Measurements from ENCODE around the gene XYLT1. TPM values are rescaled to one million over a fixed set of nuclear protein-coding genes. Genes with fewer than 3 reads are reported as not detected.

The XYLT1 gene
- total RNA-seq, 2 experiments from 2014 or later, result 7.3 to 8.9 TPM

DNA sequence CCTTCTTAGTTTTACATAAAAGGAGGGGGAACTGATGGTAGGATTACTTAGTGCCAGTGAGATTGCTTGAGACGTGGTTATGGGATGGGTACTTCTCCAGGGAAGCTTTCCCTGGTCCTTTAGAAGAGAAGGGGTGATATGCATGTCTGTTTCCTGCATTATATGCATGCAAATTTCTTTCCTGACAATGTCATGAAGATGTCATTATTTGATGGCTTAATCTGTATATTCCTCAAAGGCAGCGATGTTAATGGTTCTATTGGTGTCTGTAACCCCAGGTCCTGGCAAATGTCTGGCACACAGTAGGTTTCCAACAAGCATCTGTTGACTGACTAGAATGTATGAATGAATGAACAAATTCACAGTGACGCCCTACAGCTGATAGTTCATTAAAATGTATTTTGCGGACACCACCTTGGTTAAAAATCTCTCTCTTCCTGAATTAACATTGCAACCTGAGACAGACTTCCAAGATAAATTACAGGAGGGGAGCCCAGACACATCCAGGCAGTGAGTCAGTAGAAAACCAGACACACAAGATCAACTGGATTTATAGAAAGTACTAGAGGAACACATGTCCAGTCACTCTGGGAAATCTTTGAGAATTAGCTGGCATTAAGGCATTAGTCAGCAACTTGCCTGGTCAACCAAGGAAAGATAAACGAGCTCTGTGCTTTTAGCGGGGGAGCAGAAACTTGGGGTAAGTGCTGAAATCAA lies 293.4 kb downstream of the XYLT1 start:
- H3K27ac Mint-ChIP-seq, result no peak overlapping the region
- no peaks in the 10 kb centered on the region for H3K9me3 Mint-ChIP-seq
- POLR2A ChIA-PET, result no interaction called here
- CTCF ChIA-PET, result no interaction called here
- H3K4me3 Mint-ChIP-seq, result no peak overlapping the region
- intact Hi-C loops (cut with micrococcal nuclease), result no loop called here
- H3K4me1 Mint-ChIP-seq (ENCODE audit: low read depth), result peaks cover 13% of the 10 kb centered on the region
- peaks cover 4% of the 10 kb centered on the region for H3K36me3 Mint-ChIP-seq (ENCODE audit: low read depth)
- DNase-seq (no peak), ATAC-seq (no peak)
- no peaks in the 10 kb centered on the region for H3K27me3 Mint-ChIP-seq
- TF ChIP-seq, protein P1, sequence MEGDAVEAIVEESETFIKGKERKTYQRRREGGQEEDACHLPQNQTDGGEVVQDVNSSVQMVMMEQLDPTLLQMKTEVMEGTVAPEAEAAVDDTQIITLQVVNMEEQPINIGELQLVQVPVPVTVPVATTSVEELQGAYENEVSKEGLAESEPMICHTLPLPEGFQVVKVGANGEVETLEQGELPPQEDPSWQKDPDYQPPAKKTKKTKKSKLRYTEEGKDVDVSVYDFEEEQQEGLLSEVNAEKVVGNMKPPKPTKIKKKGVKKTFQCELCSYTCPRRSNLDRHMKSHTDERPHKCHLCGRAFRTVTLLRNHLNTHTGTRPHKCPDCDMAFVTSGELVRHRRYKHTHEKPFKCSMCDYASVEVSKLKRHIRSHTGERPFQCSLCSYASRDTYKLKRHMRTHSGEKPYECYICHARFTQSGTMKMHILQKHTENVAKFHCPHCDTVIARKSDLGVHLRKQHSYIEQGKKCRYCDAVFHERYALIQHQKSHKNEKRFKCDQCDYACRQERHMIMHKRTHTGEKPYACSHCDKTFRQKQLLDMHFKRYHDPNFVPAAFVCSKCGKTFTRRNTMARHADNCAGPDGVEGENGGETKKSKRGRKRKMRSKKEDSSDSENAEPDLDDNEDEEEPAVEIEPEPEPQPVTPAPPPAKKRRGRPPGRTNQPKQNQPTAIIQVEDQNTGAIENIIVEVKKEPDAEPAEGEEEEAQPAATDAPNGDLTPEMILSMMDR (IDR thresholded peaks at IDR 0.05), result no peak

DNA sequence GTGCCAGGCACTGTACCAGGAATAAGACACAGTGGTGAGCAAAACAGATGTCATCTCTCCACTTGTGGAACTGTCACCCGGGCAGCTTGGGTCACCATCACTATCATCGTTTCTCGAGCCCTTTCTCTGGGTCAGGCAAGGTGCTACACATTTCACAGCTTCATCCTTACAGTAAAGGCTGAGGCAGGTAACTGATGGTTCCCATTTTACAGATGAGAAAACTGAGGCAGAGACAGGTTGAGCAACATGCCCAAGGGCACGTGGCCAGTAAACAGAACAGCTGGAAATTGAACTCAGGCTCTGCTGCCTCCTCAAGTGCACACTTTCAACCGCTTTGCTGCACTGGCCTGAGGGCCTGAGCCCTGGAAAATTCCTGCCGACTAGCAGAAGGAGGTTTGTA lies 294.6 kb downstream of the XYLT1 start:
- ChIA-PET CTCF (no interaction called here), POLR2A (no interaction called here)
- Mint-ChIP-seq H3K4me1 (ENCODE audit: low read depth) (peaks cover 13% of the 10 kb centered on the region), H3K27me3 (no peaks in the 10 kb centered on the region), H3K4me3 (no peak overlapping the region), H3K36me3 (ENCODE audit: low read depth) (peaks cover 4% of the 10 kb centered on the region), H3K9me3 (no peaks in the 10 kb centered on the region), H3K27ac (no peak overlapping the region)
- TF ChIP-seq, protein P1 (IDR thresholded peaks at IDR 0.05), result no peak
- ATAC-seq (no peak), DNase-seq (no peak)
- intact Hi-C loops (cut with micrococcal nuclease), result no loop called here

DNA sequence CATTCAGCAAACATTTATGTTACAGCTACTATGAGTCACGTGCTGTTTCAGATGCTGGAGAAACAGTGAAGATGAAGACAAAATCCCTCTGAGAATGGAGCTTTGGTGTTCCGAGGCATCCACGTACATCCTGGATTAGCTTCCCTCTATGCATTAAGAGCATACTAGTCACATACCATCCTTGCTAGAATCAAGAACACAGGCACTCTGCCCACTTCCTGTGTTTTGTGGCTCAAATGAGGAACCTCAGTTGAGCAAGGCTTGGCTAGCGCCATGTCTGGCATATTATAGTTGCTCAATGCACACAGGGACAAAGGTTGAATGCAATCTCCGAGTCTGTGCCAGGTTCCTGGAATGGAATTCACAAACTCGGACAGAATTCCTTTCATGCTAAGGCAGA lies 297.5 kb downstream of the XYLT1 start:
- intact Hi-C loops (cut with micrococcal nuclease), result no loop called here
- DNase-seq (peak; percentile 9), ATAC-seq (no peak)
- Mint-ChIP-seq H3K27me3 (no peaks in the 10 kb centered on the region), H3K4me1 (ENCODE audit: low read depth) (peaks cover 13% of the 10 kb centered on the region), H3K27ac (no peak overlapping the region), H3K9me3 (no peaks in the 10 kb centered on the region), H3K36me3 (ENCODE audit: low read depth) (peaks cover 2% of the 10 kb centered on the region), H3K4me3 (no peak overlapping the region)
- TF ChIP-seq, protein P1 (IDR thresholded peaks at IDR 0.05), result no peak
- POLR2A ChIA-PET, result no interaction called here
- CTCF ChIA-PET, result interaction anchor here (1.1 kb wide), 1 partner anchor 21 kb away, joined by 4 read pairs; no protein-coding TSS in a partner anchor

DNA sequence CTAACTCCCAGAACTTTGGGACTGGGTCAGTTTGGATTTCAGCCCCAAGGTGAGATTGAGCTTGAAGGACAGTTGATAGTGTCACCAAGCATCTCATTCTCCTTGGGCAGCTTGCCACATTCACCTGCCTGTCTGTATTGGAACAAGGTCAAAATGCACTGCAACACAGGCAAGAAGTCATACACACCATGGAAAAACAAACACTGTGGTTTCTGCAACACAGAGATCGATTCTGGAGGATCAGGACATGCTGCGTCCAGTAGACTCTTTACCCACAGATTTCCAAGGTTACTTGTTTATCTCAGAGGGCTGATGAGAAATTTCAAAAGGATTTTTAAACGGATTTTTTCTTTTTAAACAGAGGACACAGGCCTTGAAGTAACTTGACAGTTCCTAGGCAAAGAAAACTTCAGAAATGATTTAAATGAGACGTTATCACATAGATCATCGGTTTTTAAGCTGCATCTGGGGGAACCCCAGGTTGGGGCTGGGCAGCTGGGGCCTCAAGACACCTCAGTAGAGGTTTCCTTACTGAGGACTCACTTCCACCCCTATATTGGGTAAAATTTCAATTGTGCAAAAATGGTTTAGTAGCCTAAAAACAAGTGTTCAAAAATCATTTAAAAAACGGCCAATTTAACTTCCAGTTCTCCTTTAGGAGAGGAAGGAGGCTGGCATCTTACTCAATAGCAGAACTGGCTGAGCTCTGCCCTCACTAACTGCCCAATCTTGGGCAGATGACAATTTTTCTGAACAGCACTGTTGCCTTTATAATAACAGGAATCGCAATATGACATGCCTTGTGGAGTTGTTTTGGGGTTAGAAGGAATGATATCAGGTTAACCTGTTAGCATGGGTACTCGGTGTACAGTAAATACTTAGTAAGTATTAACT lies 299.3 kb downstream of the XYLT1 start:
- POLR2A ChIA-PET, result no interaction called here
- TF ChIP-seq, protein P1 (IDR thresholded peaks at IDR 0.05), result no peak
- H3K4me3 Mint-ChIP-seq, result no peak overlapping the region
- H3K4me1 Mint-ChIP-seq (ENCODE audit: low read depth), result peaks cover 13% of the 10 kb centered on the region
- H3K27me3 Mint-ChIP-seq, result no peaks in the 10 kb centered on the region
- ATAC-seq (no peak), DNase-seq (no peak)
- peaks cover 2% of the 10 kb centered on the region for H3K9me3 Mint-ChIP-seq
- no peak overlapping the region for H3K27ac Mint-ChIP-seq
- intact Hi-C loops (cut with micrococcal nuclease), result no loop called here
- CTCF ChIA-PET, result interaction anchor here (0.6 to 1.0 kb wide), 2 partner anchors 22 to 44 kb away, joined by 3 read pairs; no protein-coding TSS in a partner anchor
- peaks cover 2% of the 10 kb centered on the region for H3K36me3 Mint-ChIP-seq (ENCODE audit: low read depth)

DNA sequence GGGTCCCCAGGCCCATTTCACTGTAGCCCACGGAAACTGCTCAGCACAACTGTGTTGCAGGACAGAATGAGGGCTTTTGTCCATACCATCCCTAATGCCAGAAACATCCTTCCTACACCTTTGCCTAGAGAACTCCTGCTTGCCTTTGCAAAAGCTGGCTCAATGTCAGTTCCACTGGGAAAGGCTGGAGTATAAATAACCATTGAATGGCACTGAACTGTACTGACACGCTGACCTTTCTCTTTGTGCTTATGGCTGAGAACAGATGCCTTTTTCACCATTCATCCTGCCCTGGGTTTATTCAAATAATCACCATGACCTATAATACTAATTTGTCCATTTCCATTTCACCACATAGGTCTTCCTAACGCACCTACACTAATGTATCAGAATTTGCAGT lies 300.3 kb downstream of the XYLT1 start:
- TF ChIP-seq, protein P1 (IDR thresholded peaks at IDR 0.05), result no peak
- Mint-ChIP-seq H3K36me3 (ENCODE audit: low read depth) (peaks cover 2% of the 10 kb centered on the region), H3K4me3 (no peak overlapping the region), H3K9me3 (peaks cover 2% of the 10 kb centered on the region), H3K4me1 (ENCODE audit: low read depth) (peaks cover 13% of the 10 kb centered on the region), H3K27ac (no peak overlapping the region), H3K27me3 (no peaks in the 10 kb centered on the region)
- no peak for ATAC-seq
- intact Hi-C loops (cut with micrococcal nuclease), result no loop called here
- ChIA-PET CTCF (interaction anchor here (1.0 kb wide), 1 partner anchor 23 kb away, joined by 3 read pairs; no protein-coding TSS in a partner anchor), POLR2A (no interaction called here)
- DNase-seq, result no peak

Measured in activated CD8-positive, alpha-beta T cell treated with anti-CD3 and anti-CD28 coated beads for 36 hours (primary cell).